Small intestine (tissue), 7 donors: ENCODE results near the gene ECI2. TPM values are rescaled to one million over a fixed set of nuclear protein-coding genes. Genes with fewer than 3 reads are reported as not detected.
A peak's percentile ranks its signal among the peaks of the same experiment; 100 is the strongest.
"Not testable (repeated sequence)": the region's sequence is repeated elsewhere in the genome, so short reads cannot be mapped to it uniquely, and the experiment has no call there.

Experiments used
- DNase-seq, 2 donors: peaks; one replicate each; pipeline versions ENCODE4 v3.0.0 to v3.0.0-alpha.2; 2013
- FAIRE-seq: peaks from 2 replicates; lab custom pipeline; 2012; peaks lifted over from hg19 to GRCh38; lab: Jason Lieb, UNC
- H3K27ac ChIP-seq, 3 donors: one replicate each; pipeline ENCODE4 v1.5.1; 2013; ENCODE audit warnings: low read length in 2 of 3, mild to moderate bottlenecking in 2 of 3, control low read depth in 1 of 3, inconsistent platforms in 1 of 3, low read depth in 1 of 3, moderate library complexity in 1 of 3
- H3K27me3 ChIP-seq, 3 donors: one replicate each; pipeline ENCODE4 v1.6.1; 2013; ENCODE audit warnings: low read length in 3 of 3, inconsistent platforms in 1 of 3; ENCODE audit not compliant: control insufficient read depth in 3 of 3, insufficient read depth in 3 of 3
- H3K36me3 ChIP-seq, 3 donors: one replicate each; pipeline ENCODE4 v1.6.1; 2013; ENCODE audit warnings: low read length in 3 of 3, inconsistent platforms in 1 of 3, low read depth in 1 of 3, mild to moderate bottlenecking in 1 of 3, moderate library complexity in 1 of 3; ENCODE audit not compliant: control insufficient read depth in 3 of 3, insufficient read depth in 2 of 3
- H3K4me1 ChIP-seq, 3 donors: one replicate each; pipeline ENCODE4 v1.6.1; 2013; ENCODE audit warnings: low read length in 2 of 3, inconsistent platforms in 1 of 3, low read depth in 1 of 3, mild to moderate bottlenecking in 1 of 3, moderate library complexity in 1 of 3; ENCODE audit not compliant: control insufficient read depth in 3 of 3, insufficient read depth in 2 of 3
- H3K4me3 ChIP-seq, 3 donors: one replicate each; pipeline ENCODE4 v1.5.1; 2013; ENCODE audit warnings: low read length in 3 of 3, control low read depth in 1 of 3, inconsistent platforms in 1 of 3, low read depth in 1 of 3, mild to moderate bottlenecking in 1 of 3, moderate library complexity in 1 of 3
- H3K9me3 ChIP-seq, 2 donors: one replicate each; pipeline ENCODE4 v1.6.1; 2013; ENCODE audit warnings: low read depth in 1 of 2, low read length in 1 of 2; ENCODE audit not compliant: control insufficient read depth in 2 of 2, insufficient read depth in 1 of 2
- WGBS, 3 donors: extraction: QIAGEN DNeasy Blood & Tissue Kit; methylation state at CpG; one replicate each; pipeline ENCODE4 v1.1.7; 2013; 5-methylcytosine and 5-hydroxymethylcytosine counted together
- polyA plus RNA-seq, 4 donors: library from polyadenylated mRNA; stranded (reverse) in 3 of 4; unstranded in 1 of 4; fragments of 200-250 nt in 3 of 4; fragments of 120-200 nt in 1 of 4; gene quantifications; one replicate each; pipeline versions ENCODE4 v1.2.1 to v1.2.3, GENCODE V29; 2013
- donor health status: healthy with polysubstance abuse.
- donor health status: control.
- donor health status: control.
- donor health status: Bipolar disorder and iron deficiency.
- donor health status: healthy.

Gene ECI2
- polyA plus RNA-seq, 4 donors: 64.3 to 94.8 (median 73.5) TPM

- H3K36me3 ChIP-seq: peaks cover 13 to 23% (median 19%) of the 10 kb centered on the region in 3 donors
- no peaks in the 10 kb centered on the region for H3K27me3 ChIP-seq
Observed at GRCh38 chr6:4125933-4126864, 9.2 kb downstream of the ECI2 start.

DNA sequence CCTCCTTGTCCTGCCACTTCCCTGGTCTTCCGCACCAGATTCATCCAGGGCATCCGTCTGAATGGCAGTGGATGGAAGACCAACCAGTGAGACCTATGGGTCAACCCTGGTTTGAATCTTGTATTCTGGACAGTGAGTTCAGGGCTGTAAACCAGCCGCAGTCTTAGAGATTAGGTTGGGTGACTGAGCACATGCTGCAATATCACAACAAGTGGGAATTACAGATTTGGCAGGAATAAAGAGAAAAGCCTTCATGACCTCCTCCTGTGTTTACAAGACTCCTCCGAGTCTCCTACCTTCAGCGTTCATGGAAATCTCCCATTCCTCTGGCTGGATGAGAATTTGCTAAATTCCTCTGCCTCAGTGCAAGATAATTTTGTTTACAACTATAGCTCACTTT is 9.9 kb downstream of the ECI2 start:
- Histone ChIP-seq H3K27me3 (no peaks in the 10 kb centered on the region), H3K4me1 (peaks cover 0 to 5% (median 0%) of the 10 kb centered on the region in 3 donors), H3K36me3 (peaks cover 9 to 21% (median 21%) of the 10 kb centered on the region in 3 donors), H3K4me3 (no peak overlapping the region), H3K27ac (no peak overlapping the region), H3K9me3 (no peaks in the 10 kb centered on the region)
- FAIRE-seq (no peak), DNase-seq (no peak)
- 85 to 89% (median 89%) methylated on average over 5 of the region's 5 CpGs for WGBS, 3 donors

More at GRCh38 chr6:4125933-4126864, 9.2 kb downstream of the ECI2 start:
- no peaks in the 10 kb centered on the region for H3K9me3 ChIP-seq
- 71 to 76% (median 76%) methylated on average over 8 of the region's 8 CpGs for WGBS, 3 donors
- H3K4me3 ChIP-seq: no peak overlapping the region
- DNase-seq: peak; percentile 38 to 62
- no peak overlapping the region for H3K27ac ChIP-seq
- peaks cover 0 to 5% (median 0%) of the 10 kb centered on the region in 3 donors for H3K4me1 ChIP-seq
- FAIRE-seq: no peak

DNA sequence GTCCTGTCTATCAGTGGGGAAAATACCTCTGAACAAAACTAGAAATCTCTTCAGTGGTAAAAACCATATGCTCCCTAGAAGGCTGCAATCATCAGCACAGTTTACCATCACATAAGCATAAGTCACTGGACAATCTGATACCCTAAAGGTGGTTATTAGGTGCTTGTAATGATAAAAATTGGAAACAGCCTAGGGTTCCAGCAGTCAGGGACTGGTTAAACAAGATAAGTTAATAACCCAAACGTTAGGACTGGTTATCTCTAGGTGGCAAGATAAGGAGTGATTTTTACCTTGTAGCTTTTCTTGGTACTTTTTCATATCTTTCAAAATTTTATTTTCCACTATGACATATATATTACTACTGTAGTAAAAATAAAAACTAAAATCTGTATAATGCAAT is 11.0 kb downstream of the ECI2 start:
- DNase-seq (no peak), FAIRE-seq (no peak)

DNA sequence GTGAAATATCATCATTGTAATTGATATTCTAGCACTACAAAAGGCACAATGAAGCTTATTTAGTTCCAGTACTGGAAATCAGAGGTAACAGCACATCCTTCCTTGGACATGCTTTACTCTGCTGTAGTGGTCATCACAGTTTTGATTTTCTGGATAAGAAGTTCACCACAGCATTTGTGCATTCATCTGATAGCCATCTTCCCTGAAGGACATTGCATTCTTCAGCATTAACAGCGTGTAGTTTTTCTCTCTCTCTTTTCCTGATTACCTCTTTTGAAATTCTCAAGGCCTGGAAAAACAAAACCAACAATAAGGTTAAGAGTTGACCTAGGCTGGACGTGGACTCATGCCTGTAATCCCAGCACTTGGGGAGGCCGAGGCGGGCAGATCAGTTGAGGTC is 19.6 kb downstream of the ECI2 start:
- no peak overlapping the region for H3K27ac ChIP-seq
- H3K4me1 ChIP-seq: no peaks in the 10 kb centered on the region
- DNase-seq: no peak
- no peaks in the 10 kb centered on the region for H3K27me3 ChIP-seq
- no peak for FAIRE-seq
- peaks cover 0 to 7% of the 10 kb centered on the region in 2 donors for H3K9me3 ChIP-seq
- H3K36me3 ChIP-seq: peaks cover 20 to 28% (median 21%) of the 10 kb centered on the region in 3 donors
- no peak overlapping the region for H3K4me3 ChIP-seq
- WGBS, 3 donors: 95% methylated on average over 4 of the region's 4 CpGs

More for the DNA sequence above, 11.0 kb downstream of the ECI2 start:
- no peak overlapping the region for H3K4me3 ChIP-seq
- H3K9me3 ChIP-seq: no peaks in the 10 kb centered on the region
- peaks cover 0 to 5% (median 0%) of the 10 kb centered on the region in 3 donors for H3K4me1 ChIP-seq
- H3K27ac ChIP-seq: no peak overlapping the region
- H3K36me3 ChIP-seq: peaks cover 9 to 27% (median 19%) of the 10 kb centered on the region in 3 donors
- WGBS, 3 donors: 3 to 39% (median 21%) methylated on average over 1 of the region's 1 CpG
- H3K27me3 ChIP-seq: no peaks in the 10 kb centered on the region

DNA sequence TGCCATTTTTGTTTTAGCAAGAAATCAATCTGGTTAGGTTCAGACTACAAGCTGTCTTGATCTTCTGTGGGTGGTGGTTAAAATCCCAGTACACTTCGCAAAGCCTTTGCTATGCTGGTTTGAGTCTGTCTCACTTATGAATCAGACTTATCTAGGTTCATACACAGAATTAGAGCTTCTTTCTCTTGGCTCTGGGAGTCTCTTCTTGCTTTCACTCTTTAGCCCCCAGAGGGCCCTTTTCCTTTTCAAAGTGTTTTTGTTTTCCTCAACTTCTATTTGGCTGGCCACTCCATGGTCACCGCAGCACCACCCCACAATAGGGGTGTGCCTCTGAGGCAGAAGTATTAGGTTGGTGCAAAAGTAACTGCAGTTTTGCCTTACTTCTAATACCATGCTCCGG is 21.3 kb downstream of the ECI2 start:
- 93 to 99% (median 98%) methylated on average over 3 of the region's 3 CpGs for WGBS, 3 donors
- Histone ChIP-seq H3K4me3 (no peak overlapping the region), H3K9me3 (peaks cover 0 to 7% of the 10 kb centered on the region in 2 donors), H3K27me3 (no peaks in the 10 kb centered on the region), H3K4me1 (peaks cover 0 to 7% (median 0%) of the 10 kb centered on the region in 3 donors), H3K36me3 (peaks cover 17 to 22% (median 17%) of the 10 kb centered on the region in 3 donors), H3K27ac (no peak overlapping the region)
- FAIRE-seq (no peak), DNase-seq (no peak)

GRCh38 chr6:4113649-4114048 is 21.7 kb downstream of the ECI2 start:
- no peak for FAIRE-seq
- H3K27me3 ChIP-seq: no peaks in the 10 kb centered on the region
- H3K4me3 ChIP-seq: no peak overlapping the region
- DNase-seq: no peak
- no peak overlapping the region for H3K27ac ChIP-seq
- peaks cover 0 to 7% (median under 1%) of the 10 kb centered on the region in 3 donors for H3K4me1 ChIP-seq
- peaks cover 14 to 17% (median 15%) of the 10 kb centered on the region in 3 donors for H3K36me3 ChIP-seq
- peaks cover 0 to 7% of the 10 kb centered on the region in 2 donors for H3K9me3 ChIP-seq

DNA sequence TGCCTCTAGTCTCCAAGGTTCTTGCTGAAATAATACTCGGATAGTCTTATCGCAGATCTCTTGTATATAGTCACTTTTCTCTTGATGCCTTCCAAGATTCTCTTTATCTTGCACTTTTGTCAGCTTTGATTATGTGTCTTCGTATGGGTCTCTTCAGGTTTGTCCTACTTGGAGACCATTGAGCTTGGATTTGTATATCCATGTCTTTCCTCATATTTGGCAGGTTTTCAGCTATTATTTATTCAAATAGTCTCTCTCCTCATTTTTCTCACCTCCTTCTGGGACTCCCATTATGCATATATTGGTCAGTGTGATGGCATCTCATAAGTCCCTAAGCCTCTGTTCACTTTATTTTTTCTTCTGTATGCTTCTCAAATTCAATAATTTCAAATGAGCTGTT is 23.0 kb downstream of the ECI2 start:
- WGBS, 3 donors: 96 to 97% (median 96%) methylated on average over 3 of the region's 3 CpGs

GRCh38 chr6:4109363-4109815 is 26.0 kb downstream of the ECI2 start:
- Histone ChIP-seq H3K27ac (peak overlapping the region in 1 of 3 donors; percentile 32), H3K4me1 (peaks cover 0 to 10% (median 3%) of the 10 kb centered on the region in 3 donors)
- DNase-seq: peak; percentile 30 to 70
- H3K4me3 ChIP-seq, H3K27me3 ChIP-seq, H3K36me3 ChIP-seq, H3K9me3 ChIP-seq: not testable (repeated sequence)
- 14 to 42% (median 19%) methylated on average over 4 of the region's 4 CpGs for WGBS, 3 donors
- FAIRE-seq: peak; percentile 85

More for the DNA sequence above, 23.0 kb downstream of the ECI2 start:
- peaks cover 9 to 14% (median 9%) of the 10 kb centered on the region in 3 donors for H3K36me3 ChIP-seq
- peaks cover 0 to 10% (median 3%) of the 10 kb centered on the region in 3 donors for H3K4me1 ChIP-seq
- H3K27me3 ChIP-seq: no peaks in the 10 kb centered on the region
- FAIRE-seq: no peak
- peaks cover 0 to 7% of the 10 kb centered on the region in 2 donors for H3K9me3 ChIP-seq
- H3K27ac ChIP-seq: no peak overlapping the region
- no peak overlapping the region for H3K4me3 ChIP-seq
- DNase-seq: no peak
